ENCODE measurements around the gene PHLDB2. TPM values are rescaled to one million over a fixed set of nuclear protein-coding genes. Genes with fewer than 3 reads are reported as not detected.

The PHLDB2 gene
- total RNA-seq, 1 experiment from 2014 or later = 60.5 TPM

DNA sequence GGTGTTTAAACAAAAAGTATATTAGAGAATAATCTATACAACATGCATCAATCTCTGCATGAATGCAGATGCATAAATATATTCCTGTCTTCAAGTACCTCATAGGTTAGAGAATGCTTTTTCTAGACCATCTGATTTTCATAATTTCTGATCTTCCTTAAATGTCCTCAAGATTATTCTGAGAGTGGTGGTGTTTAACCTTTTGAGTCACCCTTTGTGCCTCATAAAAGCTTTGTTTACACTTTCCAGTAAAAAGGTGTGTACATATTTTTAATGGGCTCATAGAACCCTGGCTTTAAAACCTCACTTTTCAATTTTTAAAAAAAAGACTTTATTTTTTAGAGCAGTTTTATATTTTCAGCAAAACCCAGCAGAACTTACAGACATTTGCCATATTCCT, 78.8 kb downstream of the PHLDB2 start:
- no peak for TF ChIP-seq CTCF (IDR thresholded peaks at IDR 0.05; ENCODE audit: insufficient read depth in 1 of 2, low read depth in 1 of 2, low read length in 1 of 2, severe bottlenecking in 1 of 2, unreplicated experiment in 1 of 2)
- Mint-ChIP-seq H3K36me3 (ENCODE audit: insufficient read depth, unreplicated experiment) (peaks cover 37% of the 10 kb centered on the region), H3K9me3 (ENCODE audit: unreplicated experiment) (no peaks in the 10 kb centered on the region), H3K4me3 (ENCODE audit: unreplicated experiment) (no peak overlapping the region), H3K4me1 (ENCODE audit: low read depth, unreplicated experiment) (peaks cover 10% of the 10 kb centered on the region), H3K27me3 (ENCODE audit: insufficient read depth, unreplicated experiment) (no peaks in the 10 kb centered on the region), H3K27ac (ENCODE audit: unreplicated experiment) (no peak overlapping the region)
- CTCF ChIA-PET = no interaction called here
- Histone ChIP-seq H3K4me1 (peaks cover 34% of the 10 kb centered on the region), H3K36me3 (ENCODE audit: control insufficient read depth, insufficient read depth, low read length) (no peaks in the 10 kb centered on the region), H3K9me3 (no peaks in the 10 kb centered on the region), H3K4me3 (ENCODE audit: low read depth, low read length) (no peak overlapping the region), H3K27me3 (replicated peaks; ENCODE audit: control insufficient read depth, insufficient read depth, low read length) (no peaks in the 10 kb centered on the region)
- BruUV-seq (replicated peaks) = no TSS peak
- intact Hi-C loops (cut with micrococcal nuclease; ENCODE audit: unreplicated experiment) = no loop called here
- no peak for DNase-seq
- POLR2A ChIA-PET = no interaction called here

- intact Hi-C loops (cut with micrococcal nuclease; ENCODE audit: unreplicated experiment) = no loop called here
- CTCF ChIA-PET = no interaction called here
- H3K4me1 ChIP-seq = peaks cover 19% of the 10 kb centered on the region
- no peaks in the 10 kb centered on the region for H3K9me3 ChIP-seq
- no peaks in the 10 kb centered on the region for H3K27me3 ChIP-seq (replicated peaks; ENCODE audit: control insufficient read depth, insufficient read depth, low read length)
- H3K27me3 Mint-ChIP-seq (ENCODE audit: insufficient read depth, unreplicated experiment) = no peaks in the 10 kb centered on the region
- H3K4me3 ChIP-seq (ENCODE audit: low read depth, low read length) = no peak overlapping the region
- TF ChIP-seq CTCF (IDR thresholded peaks at IDR 0.05; ENCODE audit: insufficient read depth in 1 of 2, low read depth in 1 of 2, low read length in 1 of 2, severe bottlenecking in 1 of 2, unreplicated experiment in 1 of 2) = no peak
- peaks cover 37% of the 10 kb centered on the region for H3K36me3 Mint-ChIP-seq (ENCODE audit: insufficient read depth, unreplicated experiment)
- DNase-seq = no peak
- H3K9me3 Mint-ChIP-seq (ENCODE audit: unreplicated experiment) = no peaks in the 10 kb centered on the region
- H3K4me1 Mint-ChIP-seq (ENCODE audit: low read depth, unreplicated experiment) = peaks cover 10% of the 10 kb centered on the region
- H3K36me3 ChIP-seq (ENCODE audit: control insufficient read depth, insufficient read depth, low read length) = no peaks in the 10 kb centered on the region
- H3K4me3 Mint-ChIP-seq (ENCODE audit: unreplicated experiment) = no peak overlapping the region
- POLR2A ChIA-PET = no interaction called here
- no TSS peak for BruUV-seq (replicated peaks)
- H3K27ac Mint-ChIP-seq (ENCODE audit: unreplicated experiment) = no peak overlapping the region
Measured at GRCh38 chr3:111939873-111940272, 80.8 kb downstream of the PHLDB2 start.

GRCh38 chr3:111943533-111943932, 84.5 kb downstream of the PHLDB2 start:
- ChIA-PET POLR2A (no interaction called here), CTCF (no interaction called here)

More at GRCh38 chr3:111943533-111943932, 84.5 kb downstream of the PHLDB2 start:
- Histone ChIP-seq H3K4me3 (ENCODE audit: low read depth, low read length) (no peak overlapping the region), H3K27me3 (replicated peaks; ENCODE audit: control insufficient read depth, insufficient read depth, low read length) (no peaks in the 10 kb centered on the region), H3K4me1 (no peaks in the 10 kb centered on the region), H3K9me3 (no peaks in the 10 kb centered on the region), H3K36me3 (ENCODE audit: control insufficient read depth, insufficient read depth, low read length) (no peaks in the 10 kb centered on the region)
- no peaks in the 10 kb centered on the region for H3K27me3 Mint-ChIP-seq (ENCODE audit: insufficient read depth, unreplicated experiment)
- no peak for DNase-seq
- intact Hi-C loops (cut with micrococcal nuclease; ENCODE audit: unreplicated experiment) = no loop called here
- no TSS peak for BruUV-seq (replicated peaks)
- H3K4me1 Mint-ChIP-seq (ENCODE audit: low read depth, unreplicated experiment) = no peaks in the 10 kb centered on the region
- H3K9me3 Mint-ChIP-seq (ENCODE audit: unreplicated experiment) = no peaks in the 10 kb centered on the region
- H3K4me3 Mint-ChIP-seq (ENCODE audit: unreplicated experiment) = no peak overlapping the region
- H3K36me3 Mint-ChIP-seq (ENCODE audit: insufficient read depth, unreplicated experiment) = peaks cover 27% of the 10 kb centered on the region
- H3K27ac Mint-ChIP-seq (ENCODE audit: unreplicated experiment) = no peak overlapping the region
- TF ChIP-seq CTCF (IDR thresholded peaks at IDR 0.05; ENCODE audit: insufficient read depth in 1 of 2, low read depth in 1 of 2, low read length in 1 of 2, severe bottlenecking in 1 of 2, unreplicated experiment in 1 of 2) = no peak

Measured in Caco-2 (cell line).